DLD1 (cell line): ENCODE data around the gene CMPK1.

Experiments
- in situ Hi-C: cut with HindIII; loops from 2 replicates; pipeline ENCODE4 v1.10.0; 2017; ENCODE audit warnings: low sequenced_read_pairs

The CMPK1 gene

GRCh38 chr1:47390843-47391242 lies 57.3 kb downstream of the CMPK1 start:
- in situ Hi-C loops = loop anchor here (10.0 kb wide), 1 partner anchor 324 kb away; no protein-coding TSS in a partner anchor

- in situ Hi-C loops = loop anchor here (10.0 kb wide), 1 partner anchor 322 kb away; no protein-coding TSS in a partner anchor
Observed at GRCh38 chr1:47393141-47393540, 59.6 kb downstream of the CMPK1 start.

GRCh38 chr1:47395433-47395832 lies 61.8 kb downstream of the CMPK1 start:
- in situ Hi-C loops = loop anchor here (10.0 kb wide), 1 partner anchor 319 kb away; no protein-coding TSS in a partner anchor

GRCh38 chr1:47396671-47397196 lies 63.1 kb downstream of the CMPK1 start:
- in situ Hi-C loops = loop anchor here (10.0 kb wide), 1 partner anchor 318 kb away; no protein-coding TSS in a partner anchor

GRCh38 chr1:47399138-47399845 lies 65.7 kb downstream of the CMPK1 start:
- in situ Hi-C loops = loop anchor here (10.0 kb wide), 1 partner anchor 316 kb away; no protein-coding TSS in a partner anchor

- in situ Hi-C loops = loop anchor here (10.0 kb wide), 1 partner anchor 315 kb away; no protein-coding TSS in a partner anchor
Observed at GRCh38 chr1:47399846-47400155, 66.2 kb downstream of the CMPK1 start.

GRCh38 chr1:47401761-47402160 lies 68.2 kb downstream of the CMPK1 start:
- in situ Hi-C loops = no loop called here

- in situ Hi-C loops = no loop called here
Observed at GRCh38 chr1:47402591-47402990, 69.0 kb downstream of the CMPK1 start.

GRCh38 chr1:47403321-47403910 lies 69.8 kb downstream of the CMPK1 start:
- in situ Hi-C loops = no loop called here

GRCh38 chr1:47405697-47406096 lies 72.1 kb downstream of the CMPK1 start:
- in situ Hi-C loops = no loop called here

GRCh38 chr1:47406966-47407365 lies 73.4 kb downstream of the CMPK1 start:
- in situ Hi-C loops = no loop called here

GRCh38 chr1:47407481-47407880 lies 73.9 kb downstream of the CMPK1 start:
- in situ Hi-C loops = no loop called here

GRCh38 chr1:47409311-47410067 lies 75.9 kb downstream of the CMPK1 start:
- in situ Hi-C loops = no loop called here

- in situ Hi-C loops = no loop called here
Observed at GRCh38 chr1:47410068-47410455, 76.5 kb downstream of the CMPK1 start.

GRCh38 chr1:47411436-47411835 lies 77.8 kb downstream of the CMPK1 start:
- in situ Hi-C loops = no loop called here

- in situ Hi-C loops = no loop called here
Observed at GRCh38 chr1:47412437-47412836, 78.8 kb downstream of the CMPK1 start.

GRCh38 chr1:47415728-47416318 lies 82.2 kb downstream of the CMPK1 start, which contains the start of gene FOXE3:
TSS of gene FOXE3 (plus strand) at chr1:47416285. CDS start at chr1:47416316, 31 bp downstream.
- in situ Hi-C loops = no loop called here

GRCh38 chr1:47416319-47417169 lies 83.0 kb downstream of the CMPK1 start:
- in situ Hi-C loops = no loop called here

- in situ Hi-C loops = no loop called here
Observed at GRCh38 chr1:47417170-47418044, 83.8 kb downstream of the CMPK1 start.
